ENCODE data around the gene WNT2.

WNT2 gene

DNA sequence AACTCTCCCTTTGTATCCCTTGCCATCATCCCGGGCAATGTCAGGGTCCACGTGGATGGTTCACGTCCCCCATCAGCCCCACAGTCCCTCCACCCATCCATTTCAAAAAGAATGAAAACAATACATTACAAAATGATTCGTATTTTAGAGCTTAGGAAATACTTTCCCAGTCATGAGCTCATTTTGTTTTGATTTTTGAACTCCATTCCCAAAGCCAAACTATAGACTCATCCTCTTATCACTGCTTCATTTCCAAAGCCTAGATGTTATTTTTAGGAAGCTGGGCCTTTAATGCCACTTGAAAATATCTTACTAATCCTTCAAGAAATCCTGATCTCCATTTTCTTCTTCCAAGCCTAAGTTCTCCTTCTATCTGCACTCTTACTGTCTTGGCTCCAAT is 72.1 kb downstream of the WNT2 start:
- TF ChIP-seq SIN3A (IDR thresholded peaks at IDR 0.05; ENCODE audit: borderline replicate concordance, insufficient read depth, low read length): no peak
- no peak for TF ChIP-seq FOXP2 (optimal IDR thresholded peaks at IDR 0.05; ENCODE audit: borderline replicate concordance, extremely low read depth, extremely low read length, insufficient read depth)
- no peak for TF ChIP-seq TAF1 (IDR thresholded peaks at IDR 0.05; ENCODE audit: borderline replicate concordance, insufficient read depth, low read length)
- TF ChIP-seq POLR2AphosphoS5 (IDR thresholded peaks at IDR 0.05; ENCODE audit: low read depth, low read length): no peak
- TF ChIP-seq REST (IDR thresholded peaks at IDR 0.05; ENCODE audit: insufficient read depth in 1 of 2, low read depth in 2 of 2, low read length in 2 of 2): no peak

- TF ChIP-seq POLR2AphosphoS5 (IDR thresholded peaks at IDR 0.05; ENCODE audit: low read depth, low read length) (no peak), TAF1 (IDR thresholded peaks at IDR 0.05; ENCODE audit: borderline replicate concordance, insufficient read depth, low read length) (no peak), REST (IDR thresholded peaks at IDR 0.05; ENCODE audit: insufficient read depth in 1 of 2, low read depth in 2 of 2, low read length in 2 of 2) (no peak), SIN3A (IDR thresholded peaks at IDR 0.05; ENCODE audit: borderline replicate concordance, insufficient read depth, low read length) (no peak), FOXP2 (optimal IDR thresholded peaks at IDR 0.05; ENCODE audit: borderline replicate concordance, extremely low read depth, extremely low read length, insufficient read depth) (no peak)
Measured at GRCh38 chr7:117250245-117250644, 72.6 kb downstream of the WNT2 start.

- TF ChIP-seq FOXP2 (optimal IDR thresholded peaks at IDR 0.05; ENCODE audit: borderline replicate concordance, extremely low read depth, extremely low read length, insufficient read depth): no peak
- TF ChIP-seq SIN3A (IDR thresholded peaks at IDR 0.05; ENCODE audit: borderline replicate concordance, insufficient read depth, low read length): no peak
- no peak for TF ChIP-seq REST (IDR thresholded peaks at IDR 0.05; ENCODE audit: insufficient read depth in 1 of 2, low read depth in 2 of 2, low read length in 2 of 2)
- TF ChIP-seq POLR2AphosphoS5 (IDR thresholded peaks at IDR 0.05; ENCODE audit: low read depth, low read length): no peak
- TF ChIP-seq TAF1 (IDR thresholded peaks at IDR 0.05; ENCODE audit: borderline replicate concordance, insufficient read depth, low read length): no peak
Measured at GRCh38 chr7:117249696-117250095, 73.2 kb downstream of the WNT2 start.

GRCh38 chr7:117248829-117249228 is 74.0 kb downstream of the WNT2 start:
- TF ChIP-seq TAF1 (IDR thresholded peaks at IDR 0.05; ENCODE audit: borderline replicate concordance, insufficient read depth, low read length): no peak
- no peak for TF ChIP-seq POLR2AphosphoS5 (IDR thresholded peaks at IDR 0.05; ENCODE audit: low read depth, low read length)
- no peak for TF ChIP-seq FOXP2 (optimal IDR thresholded peaks at IDR 0.05; ENCODE audit: borderline replicate concordance, extremely low read depth, extremely low read length, insufficient read depth)
- no peak for TF ChIP-seq SIN3A (IDR thresholded peaks at IDR 0.05; ENCODE audit: borderline replicate concordance, insufficient read depth, low read length)
- no peak for TF ChIP-seq REST (IDR thresholded peaks at IDR 0.05; ENCODE audit: insufficient read depth in 1 of 2, low read depth in 2 of 2, low read length in 2 of 2)

GRCh38 chr7:117247809-117248208 is 75.0 kb downstream of the WNT2 start:
- no peak for TF ChIP-seq FOXP2 (optimal IDR thresholded peaks at IDR 0.05; ENCODE audit: borderline replicate concordance, extremely low read depth, extremely low read length, insufficient read depth)
- TF ChIP-seq POLR2AphosphoS5 (IDR thresholded peaks at IDR 0.05; ENCODE audit: low read depth, low read length): no peak
- TF ChIP-seq TAF1 (IDR thresholded peaks at IDR 0.05; ENCODE audit: borderline replicate concordance, insufficient read depth, low read length): no peak
- TF ChIP-seq SIN3A (IDR thresholded peaks at IDR 0.05; ENCODE audit: borderline replicate concordance, insufficient read depth, low read length): no peak
- no peak for TF ChIP-seq REST (IDR thresholded peaks at IDR 0.05; ENCODE audit: insufficient read depth in 1 of 2, low read depth in 2 of 2, low read length in 2 of 2)

Measured in PFSK-1 (cell line).